ENCODE measurements around the gene C17orf113. TPM values are rescaled to one million over a fixed set of nuclear protein-coding genes. Genes with fewer than 3 reads are reported as not detected.

Gene C17orf113
- total and polyA plus RNA-seq, 2 of the 13 experiments (the other 11 are each of a cell fraction or from before 2014, with no cell fraction given) = 0.87 to 1.1 TPM

- TF ChIP-seq ZBTB34 (CRISPR knock-in tag; IDR thresholded peaks at IDR 0.05) (peak; percentile 94), BCL3 (CRISPR knock-in tag; IDR thresholded peaks at IDR 0.05) (0 out of 2 replicates have a peak, but pooled peaks have one; percentile 62), ELF1 (CRISPR knock-in tag; IDR thresholded peaks at IDR 0.05) (0 out of 2 replicates have a peak, but pooled peaks have one; percentile 12), ZNF264 (CRISPR knock-in tag; IDR thresholded peaks at IDR 0.05) (0 out of 2 replicates have a peak, but pooled peaks have one; percentile 55), GLI4 (CRISPR knock-in tag; IDR thresholded peaks at IDR 0.05; ENCODE audit: borderline replicate concordance) (0 out of 2 replicates have a peak, but pooled peaks have one; percentile 27), ZNF331 (CRISPR knock-in tag; IDR thresholded peaks at IDR 0.05) (peak; percentile 80), PAF1 (CRISPR knock-in tag; IDR thresholded peaks at IDR 0.05) (no peak), THRA (CRISPR knock-in tag; IDR thresholded peaks at IDR 0.05; ENCODE audit: borderline replicate concordance) (peak; percentile 53; the same call in 1 of the 2 replicates), PPARG (CRISPR knock-in tag; conservative IDR thresholded peaks at IDR 0.05) (peak; percentile 90), CTCF (CRISPR knock-in tag; IDR thresholded peaks at IDR 0.05) (peak; percentile 33), ZNF607 (CRISPR knock-in tag; IDR thresholded peaks at IDR 0.05; ENCODE audit: borderline replicate concordance) (0 out of 2 replicates have a peak, but pooled peaks have one; percentile 27), SOX6 (IDR thresholded peaks at IDR 0.05) (no peak), SOX6 (CRISPR knock-in tag; IDR thresholded peaks at IDR 0.05) (peak; percentile 96), ZBTB25 (CRISPR knock-in tag; IDR thresholded peaks at IDR 0.05) (peak; percentile 69; the same call in 1 of the 2 replicates), SKI (IDR thresholded peaks at IDR 0.05; ENCODE audit: partially characterized antibody) (peak; percentile 16), ZNF335 (CRISPR knock-in tag; IDR thresholded peaks at IDR 0.05) (no peak), ZNF770 (CRISPR knock-in tag; IDR thresholded peaks at IDR 0.05) (no peak), SRSF9 (IDR thresholded peaks at IDR 0.05; ENCODE audit: borderline replicate concordance, insufficient read depth, low read depth, low read length, poor library complexity, severe bottlenecking) (no peak), FOXP1 (IDR thresholded peaks at IDR 0.05) (no peak), FOXP1 (CRISPR knock-in tag; IDR thresholded peaks at IDR 0.05) (peak; percentile 66)
Observed at GRCh38 chr17:41989702-41990419, 60.5 kb downstream of the C17orf113 start (continued).

Data from HepG2 (cell line).